PC-3 (cell line): Measurements from ENCODE around the gene CORO2A. TPM values are rescaled to one million over a fixed set of nuclear protein-coding genes. Genes with fewer than 3 reads are reported as not detected.

Source experiments
- ATAC-seq: fragments of 200-7000 bp; cut with Tn5 transposase; 2 replicates; pipeline ENCODE4 v1.9.1; 2020; ENCODE audit warnings: mild to moderate bottlenecking, moderate library complexity
- BruUV-seq: library from RNA; stranded (reverse); fragments of 400-500 nt; replicated peaks from 2 replicates; lab custom pipeline; 2021; lab: Mats Ljungman, UMichigan
- CTCF ChIA-PET: fragments of 300-600 bp; sonication (Branson Sonifier 250); formaldehyde crosslinking; loops from one replicate; lab custom pipeline; 2022; ENCODE audit warnings: antibody characterized with exemption; lab: Charles Lee
- POLR2A ChIA-PET: fragments of 300-600 bp; sonication (Branson Sonifier 250); formaldehyde crosslinking; loops from one replicate; lab custom pipeline; 2022; ENCODE audit warnings: antibody characterized with exemption; ENCODE audit not compliant: unreplicated experiment; lab: Charles Lee
- DNase-seq: peaks from one replicate; pipeline ENCODE4 v3.0.0-alpha.2; 2015
- H2AFZ ChIP-seq: fragments of 300-600 bp; sonication (generic); 2 replicates; pipeline ENCODE4 v1.6.0; 2016; ENCODE audit warnings: antibody characterized with exemption, low read length
- H3F3A ChIP-seq: fragments of 300-600 bp; sonication (generic); one replicate; pipeline ENCODE4 v1.6.0; 2017; ENCODE audit warnings: antibody characterized with exemption, low read length, control low read depth, mild to moderate bottlenecking; ENCODE audit not compliant: unreplicated experiment
- H3K27ac ChIP-seq: fragments of 300-600 bp; sonication (generic); 2 replicates; pipeline ENCODE4 v1.5.1; 2016; ENCODE audit warnings: mild to moderate bottlenecking, low read length
- H3K27me3 ChIP-seq: fragments of 300-600 bp; sonication (generic); 2 replicates; pipeline ENCODE4 v1.6.1; 2016; ENCODE audit warnings: low read length, mixed read lengths
- H3K36me3 ChIP-seq: fragments of 300-600 bp; sonication (generic); 2 replicates; pipeline ENCODE4 v1.6.1; 2016; ENCODE audit warnings: low read depth, mixed run types, low read length, mixed read lengths
- H3K4me1 ChIP-seq: fragments of 300-600 bp; sonication (generic); 2 replicates; pipeline ENCODE4 v1.5.1; 2016; ENCODE audit warnings: low read length; ENCODE audit not compliant: insufficient read depth
- H3K4me2 ChIP-seq: fragments of 300-600 bp; sonication (generic); 2 replicates; pipeline ENCODE4 v1.6.0; 2016; ENCODE audit warnings: low read length
- H3K4me3 ChIP-seq: fragments of 300-600 bp; sonication (generic); 2 replicates; pipeline ENCODE4 v1.5.1; 2016; ENCODE audit warnings: mild to moderate bottlenecking, low read length, mixed read lengths
- H3K79me2 ChIP-seq: fragments of 300-600 bp; sonication (generic); 2 replicates; pipeline ENCODE4 v1.6.1; 2017; ENCODE audit warnings: low read length, mixed read lengths
- H3K9ac ChIP-seq: fragments of 300-600 bp; sonication (generic); 2 replicates; pipeline ENCODE4 v1.6.0; 2016; ENCODE audit warnings: mild to moderate bottlenecking, low read length
- H3K9me2 ChIP-seq: fragments of 300-600 bp; sonication (generic); replicated peaks from 2 replicates; pipeline ENCODE4 v1.6.1; 2016; ENCODE audit warnings: mixed run types, low read length, mixed read lengths
- H3K9me3 ChIP-seq: fragments of 300-600 bp; sonication (generic); 2 replicates; pipeline ENCODE4 v1.6.1; 2016; ENCODE audit warnings: low read length, mixed read lengths
- H4K20me1 ChIP-seq: fragments of 300-600 bp; sonication (generic); 2 replicates; pipeline ENCODE4 v1.6.1; 2016; ENCODE audit warnings: low read length, mixed read lengths
- EZH2 ChIP-seq: fragments of 300-600 bp; sonication (generic); IDR thresholded peaks from one replicate; pipeline ENCODE4 v1.6.1; 2017; ENCODE audit warnings: antibody characterized with exemption, mild to moderate bottlenecking, low read length; ENCODE audit not compliant: unreplicated experiment
- EZH2phosphoT487 ChIP-seq: fragments of 300-600 bp; sonication (generic); IDR thresholded peaks from 2 replicates; pipeline ENCODE4 v1.6.1; 2018; ENCODE audit warnings: mild to moderate bottlenecking, antibody characterized with exemption, low read length, borderline replicate concordance
- intact Hi-C: fragments of 100-400 bp; cut with micrococcal nuclease; formaldehyde crosslinking; loops from 2 replicates; pipeline ENCODE4 v1.9.0; 2023
- total RNA-seq: library from RNA; depleted of rRNA; stranded (reverse); fragments of >200 nt; gene quantifications from 2 replicates; pipeline ENCODE4 v1.2.3, GENCODE V29; 2014
- TF ChIP-seq, protein P1 (sequence below): fragments of 300-600 bp; sonication (generic); conservative IDR thresholded peaks from 2 replicates; pipeline ENCODE4 v1.5.1; 2017; ENCODE audit warnings: antibody characterized with exemption, low read depth, mild to moderate bottlenecking, low read length

The CORO2A gene
- total RNA-seq, 1 experiment from 2014 or later = 2.2 TPM

DNA sequence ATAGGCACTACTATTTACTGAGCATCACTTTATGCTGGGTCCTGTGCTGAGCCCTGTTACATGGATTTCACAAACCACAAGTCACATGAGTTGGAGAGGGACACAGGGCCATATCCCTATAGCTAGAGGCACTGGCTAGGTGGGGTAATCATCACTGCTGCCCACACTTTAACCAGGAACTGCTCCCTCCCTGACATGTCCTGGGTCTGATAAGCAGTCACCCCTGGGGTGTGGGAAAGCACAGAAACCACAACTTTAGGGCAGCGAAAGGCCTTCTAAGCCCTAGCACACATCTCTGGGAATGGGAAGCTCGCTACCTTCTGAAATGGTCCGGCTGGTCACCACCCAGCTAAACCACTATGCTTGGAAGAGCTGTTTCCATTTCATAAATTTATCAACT, 48.0 kb upstream of the CORO2A start:
- ChIA-PET POLR2A (no interaction called here), CTCF (no interaction called here)
- TF ChIP-seq EZH2phosphoT487 = no peak
- TF ChIP-seq EZH2 = no peak
- TF ChIP-seq, protein P1, sequence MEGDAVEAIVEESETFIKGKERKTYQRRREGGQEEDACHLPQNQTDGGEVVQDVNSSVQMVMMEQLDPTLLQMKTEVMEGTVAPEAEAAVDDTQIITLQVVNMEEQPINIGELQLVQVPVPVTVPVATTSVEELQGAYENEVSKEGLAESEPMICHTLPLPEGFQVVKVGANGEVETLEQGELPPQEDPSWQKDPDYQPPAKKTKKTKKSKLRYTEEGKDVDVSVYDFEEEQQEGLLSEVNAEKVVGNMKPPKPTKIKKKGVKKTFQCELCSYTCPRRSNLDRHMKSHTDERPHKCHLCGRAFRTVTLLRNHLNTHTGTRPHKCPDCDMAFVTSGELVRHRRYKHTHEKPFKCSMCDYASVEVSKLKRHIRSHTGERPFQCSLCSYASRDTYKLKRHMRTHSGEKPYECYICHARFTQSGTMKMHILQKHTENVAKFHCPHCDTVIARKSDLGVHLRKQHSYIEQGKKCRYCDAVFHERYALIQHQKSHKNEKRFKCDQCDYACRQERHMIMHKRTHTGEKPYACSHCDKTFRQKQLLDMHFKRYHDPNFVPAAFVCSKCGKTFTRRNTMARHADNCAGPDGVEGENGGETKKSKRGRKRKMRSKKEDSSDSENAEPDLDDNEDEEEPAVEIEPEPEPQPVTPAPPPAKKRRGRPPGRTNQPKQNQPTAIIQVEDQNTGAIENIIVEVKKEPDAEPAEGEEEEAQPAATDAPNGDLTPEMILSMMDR = no peak
- no peaks in the 10 kb centered on the region for H3F3A ChIP-seq
- H3K4me3 ChIP-seq = no peak overlapping the region
- H3K79me2 ChIP-seq = no peaks in the 10 kb centered on the region
- no peaks in the 10 kb centered on the region for H3K27me3 ChIP-seq
- no peaks in the 10 kb centered on the region for H3K9me2 ChIP-seq
- no peaks in the 10 kb centered on the region for H3K4me1 ChIP-seq
- no TSS peak for BruUV-seq
- H3K9ac ChIP-seq = no peak overlapping the region
- no peak overlapping the region for H2AFZ ChIP-seq
- H4K20me1 ChIP-seq = no peaks in the 10 kb centered on the region
- DNase-seq = no peak
- H3K4me2 ChIP-seq = no peak overlapping the region
- H3K36me3 ChIP-seq = no peaks in the 10 kb centered on the region
- no peak for ATAC-seq
- intact Hi-C loops = no loop called here
- H3K9me3 ChIP-seq = no peaks in the 10 kb centered on the region
- no peak overlapping the region for H3K27ac ChIP-seq

DNA sequence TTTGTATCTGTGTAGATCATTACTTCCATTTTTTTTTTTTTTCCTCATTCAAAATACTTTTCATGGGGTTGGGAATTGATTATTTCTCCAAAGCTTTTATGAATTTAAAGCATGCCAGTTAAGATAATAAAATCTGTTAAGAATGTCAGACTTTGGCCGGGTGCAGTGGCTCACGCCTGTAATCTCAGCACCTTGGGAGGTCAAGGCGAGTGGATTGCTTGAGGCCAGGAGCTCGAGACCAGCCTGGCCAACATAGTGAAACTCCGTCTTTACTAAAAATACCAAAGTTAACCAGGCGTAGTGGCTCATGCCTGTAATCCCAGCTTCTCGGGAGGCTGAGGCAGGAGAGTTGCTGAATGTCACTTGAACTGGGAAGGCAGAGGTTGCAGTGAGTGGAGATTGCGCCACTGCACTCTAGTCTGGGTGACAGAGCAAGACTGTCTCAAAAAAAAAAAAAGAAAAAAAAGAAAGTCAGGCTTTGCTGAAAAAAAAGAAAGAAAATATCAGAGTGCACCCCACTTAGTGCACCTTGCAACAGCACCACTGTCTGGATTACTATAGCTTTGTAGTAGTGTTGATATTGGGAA, 44.6 kb upstream of the CORO2A start:
- H2AFZ ChIP-seq = no peak overlapping the region
- ATAC-seq (no peak), DNase-seq (no peak)
- no peak overlapping the region for H3K4me3 ChIP-seq
- H3K9me2 ChIP-seq = no peaks in the 10 kb centered on the region
- no peaks in the 10 kb centered on the region for H3K27me3 ChIP-seq
- no peaks in the 10 kb centered on the region for H3F3A ChIP-seq
- H3K36me3 ChIP-seq = no peaks in the 10 kb centered on the region
- TF ChIP-seq EZH2 (no peak), EZH2phosphoT487 (no peak)
- TF ChIP-seq, protein P1 = no peak
- no peak overlapping the region for H3K9ac ChIP-seq
- H3K9me3 ChIP-seq = no peaks in the 10 kb centered on the region
- intact Hi-C loops = no loop called here
- no TSS peak for BruUV-seq
- no peaks in the 10 kb centered on the region for H4K20me1 ChIP-seq
- no peaks in the 10 kb centered on the region for H3K79me2 ChIP-seq
- H3K4me2 ChIP-seq = no peak overlapping the region
- H3K27ac ChIP-seq = no peak overlapping the region
- ChIA-PET POLR2A (no interaction called here), CTCF (no interaction called here)
- peaks cover 5% of the 10 kb centered on the region for H3K4me1 ChIP-seq

DNA sequence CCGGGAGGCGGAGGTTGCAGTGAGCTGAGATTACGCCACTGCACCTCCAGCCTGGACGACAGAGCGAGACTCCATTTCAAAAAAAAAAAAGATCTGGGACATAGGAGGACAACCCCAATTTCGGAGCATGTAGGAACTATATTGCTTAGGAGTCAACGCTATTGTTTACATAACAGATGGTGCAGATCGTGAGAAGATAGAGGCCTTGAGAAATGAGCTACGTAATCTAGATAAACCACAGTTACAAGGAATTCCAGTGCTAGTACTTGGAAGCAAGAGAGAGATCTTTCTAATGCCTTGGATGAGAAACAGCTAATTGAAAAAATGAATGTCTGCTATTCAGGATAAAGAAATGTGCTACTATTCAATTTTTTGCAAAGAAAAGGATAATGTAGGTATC, 42.7 kb upstream of the CORO2A start:
- Histone ChIP-seq H4K20me1 (no peaks in the 10 kb centered on the region), H3K27ac (no peak overlapping the region), H3K27me3 (no peaks in the 10 kb centered on the region), H3K79me2 (no peaks in the 10 kb centered on the region), H3K9me3 (no peaks in the 10 kb centered on the region), H3K9ac (no peak overlapping the region), H3K4me3 (no peak overlapping the region), H3F3A (no peaks in the 10 kb centered on the region), H3K4me2 (no peak overlapping the region), H3K36me3 (no peaks in the 10 kb centered on the region), H3K9me2 (no peaks in the 10 kb centered on the region), H2AFZ (no peak overlapping the region), H3K4me1 (peaks cover 22% of the 10 kb centered on the region)
- no TSS peak for BruUV-seq
- ATAC-seq (no peak), DNase-seq (no peak)
- POLR2A ChIA-PET = no interaction called here
- CTCF ChIA-PET = no interaction called here
- TF ChIP-seq EZH2phosphoT487 (no peak), EZH2 (no peak)
- TF ChIP-seq, protein P1 = no peak
- intact Hi-C loops = no loop called here
